H1 (cell line): ENCODE results near the gene ASAP3. TPM values are rescaled to one million over a fixed set of nuclear protein-coding genes. Genes with fewer than 3 reads are reported as not detected.

Experiments used
- CTCF ChIA-PET: fragments of 300-600 bp; sonication (Branson Sonifier 250); formaldehyde crosslinking; loops from one replicate; lab custom pipeline; 2021; ENCODE audit not compliant: partially characterized antibody; lab: Charles Lee
- POLR2A ChIA-PET: fragments of 300-600 bp; sonication (Branson Sonifier 250); formaldehyde crosslinking; loops from one replicate; lab custom pipeline; 2021; ENCODE audit warnings: inconsistent platforms; ENCODE audit not compliant: partially characterized antibody; lab: Charles Lee
- DNase-seq, 2 experiments: peaks; one replicate each; pipeline versions ENCODE4 v3.0.0 to v3.0.0-alpha.2; 2010 to 2022; ENCODE audit warnings: low spot score in 2 of 2, low read depth in 1 of 2, mixed read lengths in 1 of 2
- FAIRE-seq: peaks from 2 replicates; lab custom pipeline; 2011; peaks lifted over from hg19 to GRCh38; lab: Jason Lieb, UNC
- H2AFZ ChIP-seq: 2 replicates; pipeline ENCODE4 v1.8.1; 2012; ENCODE audit warnings: low read length, inconsistent platforms
- H2AK5ac ChIP-seq: 2 replicates; pipeline ENCODE4 v1.6.1; 2013; ENCODE audit warnings: low read depth, low read length
- H2BK120ac ChIP-seq: replicated peaks from 2 replicates; pipeline ENCODE3; 2013; ENCODE audit warnings: low read depth, low read length, inconsistent platforms
- H2BK12ac ChIP-seq: 2 replicates; pipeline ENCODE4 v1.6.1; 2013; ENCODE audit warnings: low read depth, low read length
- H2BK15ac ChIP-seq: 2 replicates; pipeline ENCODE4 v1.6.1; 2013; ENCODE audit warnings: low read length
- H2BK20ac ChIP-seq: 2 replicates; pipeline ENCODE4 v1.6.1; 2013; ENCODE audit warnings: low read length
- H2BK5ac ChIP-seq: 2 replicates; pipeline ENCODE4 v1.6.1; 2013; ENCODE audit warnings: low read depth, low read length
- H3K14ac ChIP-seq: 2 replicates; pipeline ENCODE4 v1.6.1; 2013; ENCODE audit warnings: inconsistent platforms; ENCODE audit not compliant: insufficient read length
- H3K18ac ChIP-seq: 2 replicates; pipeline ENCODE4 v1.6.1; 2013; ENCODE audit warnings: low read length; ENCODE audit errors: extremely low read depth
- H3K23ac ChIP-seq: 2 replicates; pipeline ENCODE4 v1.6.1; 2013; ENCODE audit warnings: inconsistent platforms; ENCODE audit not compliant: insufficient read length
- H3K23me2 ChIP-seq: 2 replicates; pipeline ENCODE4 v1.6.1; 2013; ENCODE audit warnings: low read depth, low read length
- H3K27ac ChIP-seq: 2 replicates; pipeline ENCODE4 v1.6.1; 2011; ENCODE audit warnings: low read depth, low read length, inconsistent platforms
- H3K27me3 ChIP-seq, 4 experiments: replicated peaks in 1 of 4; 1 replicate in 1 of 4; 2 replicates in 3 of 4; pipeline versions ENCODE4 v1.6.1 to v1.8.1; 2011 to 2013; ENCODE audit warnings: low read length in 3 of 4, mild to moderate bottlenecking in 3 of 4, inconsistent platforms in 2 of 4, mixed read lengths in 2 of 4, moderate library complexity in 1 of 4; ENCODE audit not compliant: control insufficient read depth in 3 of 4, insufficient read depth in 3 of 4; ENCODE audit errors: extremely low read depth in 1 of 4
- H3K36me3 ChIP-seq, 4 experiments: 2 replicates each; pipeline versions ENCODE4 v1.6.1 to v1.8.1; 2011 to 2013; ENCODE audit warnings: mild to moderate bottlenecking in 4 of 4, low read length in 3 of 4, moderate library complexity in 2 of 4, control low read depth in 1 of 4, inconsistent platforms in 1 of 4; ENCODE audit not compliant: insufficient read depth in 4 of 4, control insufficient read depth in 2 of 4
- H3K4ac ChIP-seq: replicated peaks from 2 replicates; pipeline ENCODE3; 2013; ENCODE audit warnings: low read length, low read depth, mixed read lengths, inconsistent platforms; ENCODE audit not compliant: insufficient read length
- H3K4me1 ChIP-seq, 4 experiments: replicated peaks in 1 of 4; 1 replicate in 1 of 4; 2 replicates in 3 of 4; pipeline versions ENCODE4 v1.6.1 to v1.8.1; 2011 to 2013; ENCODE audit warnings: low read length in 3 of 4, inconsistent platforms in 2 of 4, mixed read lengths in 1 of 4; ENCODE audit not compliant: insufficient read depth in 4 of 4, control insufficient read depth in 3 of 4
- H3K4me2 ChIP-seq, 2 experiments: 2 replicates each; pipeline versions ENCODE4 v1.6.1 to v1.8.1; 2011 to 2013; ENCODE audit warnings: low read depth in 2 of 2, low read length in 2 of 2, control low read depth in 1 of 2, inconsistent platforms in 1 of 2, mild to moderate bottlenecking in 1 of 2; ENCODE audit not compliant: insufficient read depth in 1 of 2
- H3K4me3 ChIP-seq, 4 experiments: fragments of 200-600, 300-600 bp in 1 of 4; sonication (generic), shearing (Covaris generic), sonication (Bioruptor Twin) in 1 of 4; 2 replicates each; pipeline versions ENCODE4 v1.5.1 to v1.8.1; 2011 to 2016; ENCODE audit warnings: low read length in 4 of 4, low read depth in 3 of 4, control low read depth in 2 of 4, inconsistent platforms in 2 of 4, mild to moderate bottlenecking in 2 of 4, mixed read lengths in 1 of 4, moderate library complexity in 1 of 4; ENCODE audit not compliant: insufficient read depth in 2 of 4; ENCODE audit errors: extremely low read depth in 1 of 4
- H3K56ac ChIP-seq: replicated peaks from 2 replicates; pipeline ENCODE3; 2013; ENCODE audit warnings: low read depth, mild to moderate bottlenecking, mixed read lengths, low read length, inconsistent platforms; ENCODE audit not compliant: insufficient read length
- H3K79me1 ChIP-seq: 2 replicates; pipeline ENCODE4 v1.6.1; 2013; ENCODE audit warnings: low read depth, low read length, control low read depth
- H3K79me2 ChIP-seq, 2 experiments: 2 replicates each; pipeline versions ENCODE4 v1.6.1 to v1.8.1; 2012 to 2013; ENCODE audit warnings: low read length in 2 of 2, mild to moderate bottlenecking in 2 of 2, inconsistent platforms in 1 of 2; ENCODE audit not compliant: insufficient read depth in 2 of 2, control insufficient read depth in 1 of 2
- H3K9ac ChIP-seq, 4 experiments: replicated peaks in 1 of 4; 1 replicate in 1 of 4; 2 replicates in 3 of 4; pipeline versions ENCODE4 v1.6.1 to v1.8.1; 2011 to 2013; ENCODE audit warnings: low read depth in 3 of 4, low read length in 3 of 4, control low read depth in 2 of 4, mild to moderate bottlenecking in 2 of 4, moderate library complexity in 2 of 4, inconsistent platforms in 1 of 4; ENCODE audit errors: extremely low read depth in 1 of 4
- H3K9me3 ChIP-seq, 2 experiments: 2 replicates each; pipeline versions ENCODE4 v1.6.1 to v1.8.1; 2012 to 2013; ENCODE audit warnings: mild to moderate bottlenecking in 2 of 2, moderate library complexity in 2 of 2, control low read depth in 1 of 2, inconsistent platforms in 1 of 2, low read depth in 1 of 2, low read length in 1 of 2, mixed read lengths in 1 of 2; ENCODE audit not compliant: insufficient read depth in 2 of 2
- H4K20me1 ChIP-seq, 2 experiments: replicated peaks in 1 of 2; 2 replicates each; pipeline versions ENCODE3 to v1.8.1; 2011 to 2013; ENCODE audit warnings: inconsistent platforms in 2 of 2, low read length in 2 of 2, mild to moderate bottlenecking in 1 of 2; ENCODE audit not compliant: insufficient read depth in 2 of 2, control insufficient read depth in 1 of 2
- H4K5ac ChIP-seq: 2 replicates; pipeline ENCODE4 v1.6.1; 2013; ENCODE audit warnings: low read length, low read depth, mixed read lengths, inconsistent platforms; ENCODE audit not compliant: insufficient read length
- H4K8ac ChIP-seq: 2 replicates; pipeline ENCODE4 v1.8.0; 2013; ENCODE audit warnings: mild to moderate bottlenecking, moderate library complexity, low read length, inconsistent platforms; ENCODE audit not compliant: insufficient read depth; ENCODE audit errors: extremely low read depth
- H4K91ac ChIP-seq: replicated peaks from 2 replicates; pipeline ENCODE3; 2013; ENCODE audit warnings: low read length, mixed read lengths, inconsistent platforms; ENCODE audit not compliant: insufficient read length
- E2F6 ChIP-seq: IDR thresholded peaks from 2 replicates; pipeline ENCODE4 v1.6.1; 2012; ENCODE audit warnings: inconsistent platforms
- HDAC2 ChIP-seq, 2 experiments: fragments of 300-600 bp in 1 of 2; sonication (generic) in 1 of 2; IDR thresholded peaks; 2 replicates each; pipeline ENCODE4 v1.6.1; 2011 to 2012; ENCODE audit warnings: low read depth in 2 of 2, low read length in 2 of 2, mild to moderate bottlenecking in 2 of 2, moderate library complexity in 2 of 2, borderline replicate concordance in 1 of 2, inconsistent platforms in 1 of 2
- RFX5 ChIP-seq: IDR thresholded peaks from 2 replicates; pipeline ENCODE4 v1.6.1; 2011; ENCODE audit warnings: low read depth, low read length, improper control_type of control experiment, borderline replicate concordance
- YY1 ChIP-seq: IDR thresholded peaks from 2 replicates; pipeline ENCODE4 v1.6.1; 2011; ENCODE audit warnings: low read depth, mild to moderate bottlenecking, low read length
- WGBS, 2 experiments: shearing (Covaris generic) in 1 of 2; methylation state at CpG; one replicate each; pipeline versions ENCODE4 v1.1.6 to v1.1.7; 2013 to 2015; ENCODE audit warnings: low lambda C conversion rate in 2 of 2, mixed read lengths in 2 of 2, inconsistent platforms in 1 of 2, low coverage in 1 of 2, missing lambda C conversion rate in 1 of 2; ENCODE audit not compliant: insufficient replicate concordance in 2 of 2, insufficient coverage in 1 of 2, insufficient read length in 1 of 2; ENCODE audit errors: extremely low coverage in 1 of 2, missing lambda C conversion rate in 1 of 2; 5-methylcytosine and 5-hydroxymethylcytosine counted together
- polyA plus RNA-seq, 7 experiments: library from polyadenylated mRNA; depleted of rRNA in 3 of 7; stranded (reverse) in 5 of 7; unstranded in 2 of 7; fragments of >200 nt in 5 of 7; fragments of 200-250 nt in 2 of 7; gene quantifications; 1 replicate in 5 of 7; 2 replicates in 1 of 7; 4 replicates in 1 of 7; pipeline versions ENCODE4 v1.2.1 to v1.2.3, GENCODE V29; 2011 to 2013; ENCODE audit warnings: missing spikeins in 2 of 7, mixed read lengths in 2 of 7
- total RNA-seq: library from RNA; stranded (reverse); fragmentation: NEBNext Ultra II Directional; extraction: Animal tissue kit (Norgen Biotek cat#: 25700); gene quantifications from 2 replicates; pipeline ENCODE4 v1.2.1, GENCODE V29; 2021
- TF ChIP-seq, protein P1 (sequence below): IDR thresholded peaks from 2 replicates; pipeline ENCODE4 v1.6.1; 2012; ENCODE audit warnings: low read length, inconsistent platforms

Gene ASAP3
- total and polyA plus RNA-seq, 2 of the 8 experiments (the other 6 are each of a cell fraction or from before 2014, with no cell fraction given) = 53.1 to 58.0 TPM

- ChIA-PET CTCF (no interaction called here), POLR2A (no interaction called here)
- Histone ChIP-seq H3K79me2 (no peaks in the 10 kb centered on the region), H2AFZ (no peak overlapping the region), H2BK20ac (no peak overlapping the region), H3K36me3 (no peaks in the 10 kb centered on the region), H3K4me3 (no peak overlapping the region), H2BK15ac (no peak overlapping the region), H3K79me1 (no peaks in the 10 kb centered on the region), H3K23me2 (no peaks in the 10 kb centered on the region), H2AK5ac (no peak overlapping the region), H3K14ac (no peak overlapping the region), H4K91ac (no peak overlapping the region), H3K27ac (no peak overlapping the region), H4K20me1 (no peaks in the 10 kb centered on the region), H3K18ac (no peak overlapping the region), H3K27me3 (peaks cover 8 to 85% (median 49%) of the 10 kb centered on the region in 4 experiments), H3K9me3 (no peaks in the 10 kb centered on the region), H3K9ac (no peak overlapping the region), H3K56ac (no peak overlapping the region), H2BK5ac (no peak overlapping the region), H3K4ac (no peak overlapping the region), H4K5ac (no peak overlapping the region), H3K4me1 (peaks cover 0 to 6% (median 2%) of the 10 kb centered on the region in 4 experiments; a peak in 2 of 7 replicates), H3K23ac (no peak overlapping the region), H2BK12ac (no peak overlapping the region), H4K8ac (no peak overlapping the region; the same call in 1 of the 2 replicates), H2BK120ac (no peak overlapping the region), H3K4me2 (no peak overlapping the region)
- no peak for FAIRE-seq
- no peak for TF ChIP-seq E2F6
- TF ChIP-seq YY1 = no peak
- no peak for TF ChIP-seq HDAC2 (IDR thresholded peaks at IDR 0.05; ENCODE audit: borderline replicate concordance in 1 of 2, low read depth in 2 of 2, low read length in 2 of 2)
- TF ChIP-seq, protein P1, sequence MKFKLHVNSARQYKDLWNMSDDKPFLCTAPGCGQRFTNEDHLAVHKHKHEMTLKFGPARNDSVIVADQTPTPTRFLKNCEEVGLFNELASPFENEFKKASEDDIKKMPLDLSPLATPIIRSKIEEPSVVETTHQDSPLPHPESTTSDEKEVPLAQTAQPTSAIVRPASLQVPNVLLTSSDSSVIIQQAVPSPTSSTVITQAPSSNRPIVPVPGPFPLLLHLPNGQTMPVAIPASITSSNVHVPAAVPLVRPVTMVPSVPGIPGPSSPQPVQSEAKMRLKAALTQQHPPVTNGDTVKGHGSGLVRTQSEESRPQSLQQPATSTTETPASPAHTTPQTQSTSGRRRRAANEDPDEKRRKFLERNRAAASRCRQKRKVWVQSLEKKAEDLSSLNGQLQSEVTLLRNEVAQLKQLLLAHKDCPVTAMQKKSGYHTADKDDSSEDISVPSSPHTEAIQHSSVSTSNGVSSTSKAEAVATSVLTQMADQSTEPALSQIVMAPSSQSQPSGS = no peak
- TF ChIP-seq RFX5 = no peak
- DNase-seq = no peak
- WGBS, 2 experiments = 86% methylated on average over 8 of the region's 8 CpGs; no CpG with 5 or more reads in 1 of the 2 experiments
Measured at GRCh38 chr1:23407016-23407630, 76.9 kb downstream of the ASAP3 start.
